ENCODE measurements around the gene SLC66A2.
A peak's percentile ranks its signal among the peaks of the same experiment; 100 is the strongest.

The SLC66A2 gene

DNA sequence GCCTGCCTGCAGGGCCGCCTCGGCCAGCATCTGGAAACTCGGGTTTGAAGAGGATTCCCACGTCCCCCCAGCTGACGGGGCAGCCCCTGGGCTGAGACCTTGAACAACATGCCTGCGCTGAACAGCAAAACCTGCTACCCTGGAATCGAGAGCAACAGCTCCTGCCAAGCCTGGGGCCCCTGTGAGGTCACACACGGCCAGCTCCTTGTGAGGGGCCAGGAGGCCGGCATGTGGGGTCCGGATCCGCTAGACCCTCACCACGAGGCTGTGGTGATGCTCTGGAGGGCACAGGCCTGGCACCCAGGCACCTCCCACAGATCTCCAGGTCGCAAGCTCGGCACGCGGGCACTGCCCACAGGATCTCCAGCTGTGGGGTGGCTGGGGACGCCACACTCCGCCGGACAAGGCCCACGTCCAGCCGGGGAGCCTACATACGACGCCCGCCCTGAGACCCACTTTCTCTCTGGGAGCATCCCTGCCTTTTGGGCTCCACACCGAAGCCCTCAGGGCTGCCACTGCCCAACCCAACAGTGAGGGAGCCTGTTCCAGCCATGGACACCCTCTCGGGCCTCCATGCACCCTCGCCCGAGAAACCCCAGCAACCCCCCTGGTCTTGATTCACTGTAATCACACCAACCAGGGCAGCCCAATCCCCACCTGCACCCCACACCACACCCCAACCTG lies 34.1 kb downstream of the SLC66A2 start:
- DNase-seq, result peak; percentile 16

DNA sequence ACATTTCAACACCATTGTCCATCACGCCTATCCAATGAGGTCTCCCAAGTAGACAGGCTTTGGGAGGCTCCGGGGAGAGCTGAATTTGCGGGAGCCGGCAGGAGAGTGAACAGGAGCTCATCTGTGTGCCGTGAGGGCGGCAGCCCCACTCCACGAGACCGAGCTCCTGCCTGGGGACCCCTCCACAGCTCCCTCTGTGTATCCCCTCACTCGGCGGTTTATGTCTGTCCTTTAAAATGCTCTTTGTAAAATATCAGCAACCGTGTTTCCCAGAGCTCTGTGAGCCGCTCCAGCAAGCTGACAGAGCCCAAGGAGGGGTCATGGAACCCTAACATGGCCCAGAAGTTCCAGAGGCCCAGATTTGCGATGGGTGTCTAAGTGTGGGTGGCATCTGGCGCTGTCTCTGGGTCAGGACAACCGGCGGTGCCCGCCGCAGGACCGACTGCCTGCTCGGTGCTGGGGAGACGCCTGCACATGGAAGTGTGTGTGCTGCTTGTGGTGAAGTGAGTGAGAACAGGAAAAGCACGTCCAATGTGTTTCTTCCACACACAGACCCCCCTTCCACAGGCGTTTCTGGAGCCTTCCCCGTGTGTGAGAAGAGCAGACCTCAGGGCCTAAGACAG lies 34.8 kb downstream of the SLC66A2 start:
- DNase-seq, result peak; percentile 13

DNA sequence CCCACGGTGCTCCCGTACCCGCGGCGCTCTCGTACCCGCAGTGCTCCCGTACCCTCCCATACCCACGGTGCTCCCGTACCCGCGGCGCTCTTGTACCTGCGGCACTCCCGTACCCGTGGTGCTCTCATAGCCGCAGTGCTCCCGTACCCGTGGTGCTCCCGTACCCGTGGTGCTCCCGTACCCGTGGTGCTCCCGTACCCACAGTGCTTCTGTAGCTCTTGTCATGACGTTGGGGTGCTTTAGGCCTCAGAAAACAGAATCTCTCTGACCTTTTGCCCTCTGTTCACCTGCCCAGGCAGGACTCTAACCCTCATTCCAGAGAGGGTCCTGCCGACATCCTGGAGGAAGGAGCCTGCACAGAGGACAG lies 35.3 kb downstream of the SLC66A2 start:
- DNase-seq, result peak; percentile 13

DNA sequence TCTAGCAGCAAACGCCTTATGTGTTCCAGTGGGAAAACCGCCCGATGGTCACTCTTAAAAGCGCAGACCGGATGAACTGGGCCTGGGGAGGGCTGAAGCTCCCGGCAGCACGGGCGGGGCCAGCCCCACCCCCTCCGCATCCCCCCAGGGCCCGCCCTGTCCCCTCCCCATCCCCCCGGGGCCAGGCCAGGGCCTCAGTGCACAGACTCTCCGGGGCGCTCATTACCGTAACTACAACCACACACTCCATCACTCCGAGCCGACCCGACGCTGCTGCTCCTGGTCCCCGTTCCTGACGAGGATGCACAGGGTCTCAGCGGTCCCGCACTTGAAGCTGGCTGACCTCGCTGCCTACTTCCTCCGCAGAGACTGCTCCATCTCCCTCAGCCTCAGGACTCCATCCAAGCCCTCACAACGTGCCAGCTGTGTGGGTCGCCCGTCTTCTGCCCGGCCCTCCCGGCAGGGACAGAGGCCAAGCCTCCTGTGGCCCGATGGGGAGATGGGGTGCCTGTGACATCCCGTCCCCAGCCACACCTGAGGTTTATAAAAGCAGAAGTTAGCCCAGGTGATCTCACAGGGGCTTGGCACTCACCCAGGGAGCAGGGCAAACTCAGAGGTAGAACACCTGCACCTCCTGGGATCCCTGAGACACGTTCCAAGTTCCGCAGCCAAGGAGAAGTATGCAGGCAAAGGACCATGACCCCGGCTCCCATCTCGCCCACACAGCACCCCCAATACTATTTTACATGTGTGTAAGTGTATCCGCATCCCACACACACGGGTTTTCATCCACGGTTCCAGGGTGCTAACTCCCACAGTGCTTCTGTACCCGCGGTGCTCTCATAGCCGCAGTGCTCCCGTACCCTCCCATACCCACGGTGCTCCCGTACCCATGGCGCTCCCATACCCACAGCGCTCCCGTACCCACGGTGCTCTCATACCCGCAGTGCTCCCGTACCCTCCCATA lies 36.0 kb downstream of the SLC66A2 start:
- peak; percentile 12 for DNase-seq

DNA sequence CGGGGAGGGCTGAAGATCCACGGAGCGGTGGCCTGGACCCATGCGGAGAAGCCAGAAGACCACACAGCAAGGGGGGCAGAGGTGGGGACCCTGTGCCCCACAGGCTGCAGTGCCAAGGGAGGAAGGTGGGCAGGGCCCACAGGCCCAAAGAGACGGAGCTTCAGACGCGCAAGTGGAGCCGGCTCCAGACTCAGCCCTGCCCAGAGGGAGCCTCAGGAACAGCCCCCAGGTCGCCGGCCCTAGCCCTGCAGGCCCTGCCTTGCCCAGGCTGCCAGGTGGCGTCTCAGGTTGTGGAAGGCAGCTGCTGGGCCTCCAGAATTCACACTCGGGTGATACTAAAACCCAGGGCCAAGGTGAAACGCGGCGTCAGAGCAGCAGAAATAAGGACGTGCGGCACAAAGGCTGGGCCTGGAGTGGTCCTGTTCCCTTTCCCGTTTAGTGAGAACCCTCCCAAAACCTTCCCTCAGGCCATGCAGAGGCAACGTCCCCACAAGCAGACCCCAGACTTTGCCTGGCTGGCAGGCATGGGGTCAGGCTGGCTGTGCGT lies 36.8 kb downstream of the SLC66A2 start:
- DNase-seq, result peak; percentile 16

DNA sequence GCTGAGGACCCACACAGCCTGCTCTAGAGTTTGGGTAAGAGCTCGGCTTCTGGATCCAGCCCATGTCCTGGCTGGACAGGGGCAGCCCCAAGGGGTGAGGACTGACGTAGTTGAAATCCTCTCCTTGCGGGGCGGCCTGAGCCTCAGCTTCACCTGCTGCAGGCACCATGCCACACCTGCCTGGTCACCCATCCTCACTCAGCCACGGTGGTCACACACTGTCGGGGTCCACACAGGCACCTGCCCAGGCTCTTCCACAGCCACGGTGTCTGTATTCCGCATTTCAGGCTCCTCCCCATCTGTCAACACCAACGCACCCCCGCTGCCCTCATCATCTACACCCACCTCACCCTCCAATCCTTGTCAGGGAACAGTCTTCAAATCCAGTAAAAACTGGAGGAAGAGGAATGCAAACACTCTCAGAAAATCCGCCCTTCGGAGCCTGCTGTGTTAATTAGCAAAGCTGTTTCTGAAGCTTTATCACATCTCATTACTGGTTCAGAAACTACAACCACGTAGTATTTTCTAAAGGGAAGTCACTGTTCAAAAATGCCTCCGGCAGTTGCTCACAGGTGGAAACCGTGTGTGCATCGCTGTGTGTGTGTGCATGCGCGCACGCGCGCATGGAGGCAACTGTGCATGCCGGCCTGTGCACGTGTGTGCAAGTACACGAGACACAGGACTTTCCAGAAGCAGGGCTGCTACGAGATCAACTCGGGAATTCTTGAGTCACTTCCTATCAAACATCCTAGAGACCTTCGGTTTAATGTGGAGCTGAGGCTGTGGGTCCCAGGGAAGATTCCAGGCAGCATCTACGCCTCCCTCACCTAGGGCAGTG lies 38.2 kb downstream of the SLC66A2 start:
- peak; percentile 16 for DNase-seq

DNA sequence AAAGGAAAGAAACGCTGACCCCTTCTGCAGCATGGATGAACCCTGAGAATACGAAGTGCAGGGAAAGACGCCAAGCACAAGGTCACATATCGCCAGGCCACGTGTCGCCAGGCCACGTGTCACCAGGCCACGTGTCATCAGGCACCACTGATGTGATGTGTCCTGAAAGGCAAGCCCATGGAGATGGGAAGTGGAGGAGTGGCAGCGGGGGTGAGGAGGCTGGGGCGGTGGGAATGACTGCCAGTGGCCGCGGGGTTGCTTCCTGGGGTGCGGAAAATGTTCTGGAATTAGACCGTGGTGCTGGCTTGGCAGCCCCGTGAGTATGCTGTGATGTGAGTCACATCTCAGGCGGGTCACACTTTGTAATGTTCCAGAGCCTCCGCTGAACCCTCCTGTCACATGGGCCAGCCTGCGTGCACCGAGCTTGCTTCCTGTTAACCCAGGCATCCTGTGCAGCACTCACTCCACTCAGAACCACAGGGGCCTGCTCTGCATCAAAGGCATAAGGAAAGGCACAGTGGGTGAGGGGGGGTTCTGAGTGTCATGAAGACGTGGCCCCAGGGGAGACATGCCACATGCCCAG lies 39.0 kb downstream of the SLC66A2 start:
- peak; percentile 40 for DNase-seq

DNA sequence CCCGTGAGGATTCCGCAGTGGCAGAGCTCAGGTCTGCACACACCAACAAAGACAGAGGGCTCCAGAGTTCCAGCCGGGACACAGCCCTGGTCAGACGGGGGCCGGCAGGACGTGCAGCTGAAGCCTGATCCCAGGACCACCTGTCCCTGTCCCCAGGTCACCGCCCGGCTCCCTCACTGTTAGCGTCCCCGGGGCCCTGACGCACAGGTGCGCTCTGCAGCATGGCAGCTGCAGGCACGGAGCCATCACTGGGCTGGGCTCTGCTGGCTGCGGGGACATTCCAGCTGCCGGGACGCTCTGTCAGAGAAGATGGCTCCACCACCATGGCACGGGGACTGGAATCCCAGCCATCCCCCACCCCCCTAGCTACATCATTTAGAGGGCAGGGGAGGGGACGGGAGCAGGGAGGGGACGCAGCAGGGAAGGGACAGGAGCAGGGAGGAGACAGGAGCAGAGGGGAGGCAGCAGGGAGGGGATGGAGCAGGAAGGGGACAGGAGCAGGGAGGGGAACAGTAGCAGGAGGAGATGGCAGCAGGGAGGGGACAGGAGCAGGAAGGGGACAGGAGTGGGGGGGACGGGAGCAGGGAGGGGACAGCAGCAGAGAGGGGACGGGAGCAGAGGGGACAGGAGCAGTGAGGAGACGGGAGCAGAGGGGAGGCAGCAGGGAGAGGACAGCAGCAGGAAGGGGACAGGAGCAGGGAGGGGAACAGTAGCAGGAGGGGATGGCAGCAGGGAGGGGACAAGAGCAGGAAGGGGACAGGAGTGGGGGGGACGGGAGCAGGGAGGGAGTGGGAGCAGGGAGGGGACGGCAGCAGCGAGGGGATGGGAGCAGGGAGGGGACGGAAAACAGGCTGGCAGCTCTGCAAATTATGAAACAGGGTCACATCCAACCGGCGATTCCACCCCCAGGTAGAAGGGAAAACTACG lies 39.8 kb downstream of the SLC66A2 start:
- DNase-seq, result peak; percentile 15

DNA sequence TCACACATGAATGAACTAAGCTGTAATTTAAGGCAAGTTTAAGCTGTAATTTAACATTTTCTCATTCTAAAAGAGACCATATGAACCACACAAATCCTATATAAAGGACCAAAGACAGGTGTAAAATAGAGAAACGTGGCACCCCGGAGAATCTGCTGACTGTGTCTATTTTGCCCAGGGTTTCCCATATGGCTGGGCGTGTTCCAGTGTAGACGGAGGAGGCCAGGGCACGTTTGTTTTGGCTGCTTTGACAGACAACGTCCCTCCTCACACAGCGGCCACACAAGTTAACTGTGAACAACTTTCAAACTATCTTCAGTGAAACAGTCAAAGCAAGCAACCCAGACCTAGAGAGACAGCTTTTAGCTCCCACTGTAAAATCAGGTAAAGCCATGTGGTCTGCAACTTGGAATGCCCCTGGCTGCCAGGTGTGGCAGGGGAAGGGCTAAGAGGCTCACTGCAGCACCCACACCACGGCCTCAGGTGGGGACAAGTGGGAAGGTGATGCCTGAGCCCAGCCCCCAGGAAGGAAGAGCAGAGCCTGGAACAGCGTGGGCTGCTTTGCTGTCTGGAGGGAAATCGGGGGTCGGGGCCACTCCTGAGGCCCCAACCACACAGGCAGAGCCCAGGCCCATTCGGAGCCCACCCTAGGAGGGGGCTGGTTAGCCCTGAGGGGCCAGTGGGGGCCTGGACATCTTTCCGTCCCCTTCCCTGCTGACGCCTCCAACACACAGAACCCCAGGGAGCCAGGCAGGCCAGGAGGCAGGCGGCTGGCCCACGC lies 40.7 kb downstream of the SLC66A2 start:
- DNase-seq, result peak; percentile 11

DNA sequence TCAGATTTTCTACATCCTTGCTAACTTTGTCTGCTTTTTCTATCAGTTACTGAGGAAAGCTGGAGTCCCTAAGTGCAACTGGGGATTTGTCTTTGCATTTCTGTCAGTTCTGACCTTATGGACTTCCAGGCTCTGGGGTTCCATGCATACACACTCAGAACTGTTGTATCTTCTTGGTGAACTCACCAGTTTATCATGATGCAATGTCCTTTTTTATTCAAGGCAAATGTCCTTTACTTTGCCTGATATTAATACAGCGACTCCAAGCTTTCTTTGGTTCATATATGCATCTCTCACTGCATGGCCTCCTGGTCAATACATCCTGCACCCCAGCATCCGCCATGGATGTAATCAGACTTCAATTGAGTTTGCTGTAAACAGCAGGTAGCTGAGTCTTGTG lies 44.7 kb downstream of the SLC66A2 start:
- DNase-seq, result no peak

DNA sequence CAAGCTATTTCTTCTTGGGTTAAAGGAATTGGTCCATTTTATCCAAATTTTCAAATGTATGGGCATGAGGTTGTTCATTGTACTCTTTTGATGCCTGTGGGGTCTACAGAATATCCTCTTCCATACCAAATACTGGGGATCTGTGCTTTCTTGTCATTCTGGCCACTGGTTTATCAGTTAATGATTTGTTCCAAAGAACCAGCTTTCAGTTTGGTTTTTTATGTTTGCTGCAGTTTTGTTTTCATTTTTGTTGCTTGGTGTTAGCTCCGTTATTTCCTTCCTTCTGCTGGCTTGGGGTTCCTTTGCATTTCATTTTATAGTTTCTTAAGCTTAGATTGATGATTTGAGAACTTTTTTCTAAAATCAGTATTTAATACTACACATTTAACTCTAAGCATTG lies 45.5 kb downstream of the SLC66A2 start:
- DNase-seq, result no peak

DNA sequence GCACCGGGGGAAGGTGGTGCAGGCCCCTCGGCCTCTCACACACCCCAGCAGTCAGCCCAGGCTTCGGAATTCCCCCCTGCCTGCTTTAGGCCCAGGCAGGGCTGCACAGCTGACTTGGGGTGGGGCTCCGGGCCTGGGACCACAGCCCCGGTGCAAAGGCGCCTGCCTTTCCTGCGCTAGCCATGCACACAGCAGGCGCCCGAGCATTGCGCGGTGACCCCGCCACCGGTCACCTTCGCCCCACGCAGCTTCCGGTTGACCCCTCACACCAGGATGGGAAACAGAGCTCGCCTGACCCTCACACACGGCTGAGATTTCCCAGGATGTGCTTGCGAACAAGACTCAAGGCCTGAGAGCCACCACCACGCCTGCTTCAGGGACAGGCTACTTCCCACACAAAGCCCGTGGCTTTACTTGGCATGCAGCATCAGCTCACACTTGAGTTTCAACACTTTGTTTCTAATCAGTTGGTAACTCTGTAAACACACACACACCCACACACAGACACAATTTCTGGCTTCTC lies 46.0 kb downstream of the SLC66A2 start:
- DNase-seq, result no peak

DNA sequence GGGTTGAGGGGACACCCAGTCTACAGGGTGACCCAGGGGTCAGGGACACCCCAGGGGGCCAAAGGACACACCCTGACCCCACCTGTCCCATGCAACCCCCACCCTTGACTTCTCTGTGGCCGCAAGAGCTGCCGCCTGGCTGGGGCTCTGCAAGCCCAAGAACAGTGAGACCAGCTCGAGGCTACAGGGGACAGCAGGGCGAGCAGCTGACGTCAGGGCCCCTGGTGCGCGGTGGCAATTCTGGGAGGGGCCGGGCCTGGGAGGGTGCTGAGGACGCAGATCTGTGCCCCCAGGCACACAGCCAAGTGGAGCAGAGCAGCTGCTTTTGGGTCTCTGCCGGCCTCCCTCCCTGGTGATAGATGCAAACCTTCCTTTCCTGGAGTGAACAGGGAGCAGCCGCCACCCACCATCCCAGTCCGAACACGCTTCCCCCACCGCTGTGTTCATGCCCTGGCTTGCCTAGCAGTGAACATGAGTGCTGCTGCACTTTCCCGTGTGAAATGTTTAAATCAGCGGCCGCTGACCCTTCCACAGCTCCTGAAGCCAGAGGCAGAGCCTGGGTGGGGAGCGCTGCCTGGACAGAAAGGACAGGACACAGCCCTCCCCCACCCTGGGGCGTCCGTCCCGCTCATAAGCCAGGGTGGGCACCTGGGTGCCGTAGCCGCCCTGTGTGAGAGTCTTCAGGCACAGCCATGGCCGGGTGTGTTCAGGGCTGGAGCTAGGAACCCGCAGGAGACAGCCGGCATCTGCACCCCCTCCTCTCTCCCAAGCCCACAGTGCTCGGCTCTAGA lies 46.9 kb downstream of the SLC66A2 start:
- DNase-seq, result no peak

DNA sequence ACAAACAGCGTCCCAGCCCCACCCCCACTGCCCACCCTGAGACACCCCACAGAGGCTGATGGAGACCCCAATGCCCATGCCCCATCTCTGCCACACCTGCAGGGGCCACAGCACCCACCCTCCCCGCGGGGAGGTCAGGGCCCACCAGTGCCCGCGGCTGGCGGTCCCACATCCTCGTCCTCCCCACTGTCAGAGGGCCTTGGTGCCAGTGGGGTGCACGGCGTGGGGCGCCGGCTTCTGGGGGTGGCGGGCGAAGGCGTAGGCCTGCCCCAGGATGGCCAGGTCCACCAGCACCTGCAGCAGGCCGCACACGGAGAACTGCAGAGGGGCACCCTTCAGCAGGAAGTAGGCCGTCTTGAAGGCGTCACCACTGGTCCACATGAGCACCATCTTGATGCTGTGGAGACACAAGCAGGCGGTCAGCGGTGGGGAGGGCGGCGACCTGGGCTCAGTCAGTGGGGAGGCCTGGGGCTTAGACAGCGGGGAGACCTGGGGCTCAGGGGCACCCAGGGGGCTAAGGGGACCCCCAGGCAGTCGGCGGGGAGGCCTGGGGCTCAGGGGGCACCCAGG lies 47.6 kb downstream of the SLC66A2 start:
- DNase-seq, result no peak

DNA sequence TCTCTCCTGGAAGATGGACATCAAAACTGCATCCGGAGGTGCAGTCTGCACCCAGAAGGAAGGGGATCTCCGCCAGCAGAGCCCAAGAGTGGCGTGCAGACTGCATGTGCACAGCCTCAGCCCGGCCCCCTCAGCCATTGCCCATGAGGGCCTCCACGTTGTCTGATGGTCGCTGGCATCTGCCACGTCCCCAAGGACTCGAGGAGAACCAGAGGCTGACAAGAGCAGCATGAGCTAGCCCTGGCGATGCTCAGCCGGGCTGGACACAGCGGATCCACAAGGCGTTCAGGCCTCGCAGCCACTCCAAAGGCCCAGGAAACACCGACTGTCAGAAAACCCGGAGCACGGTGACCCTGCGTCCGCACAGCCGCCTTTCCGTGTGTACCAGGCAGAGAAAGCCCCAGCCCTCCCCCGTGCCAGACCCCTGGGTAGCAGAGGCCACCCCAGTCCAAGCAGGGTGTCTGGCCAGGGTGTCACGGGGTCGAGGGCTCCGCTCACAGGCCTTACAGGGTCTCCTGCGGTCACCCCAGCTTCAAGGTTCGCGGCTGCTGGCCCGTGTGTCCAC lies 48.3 kb downstream of the SLC66A2 start:
- no peak for DNase-seq

DNA sequence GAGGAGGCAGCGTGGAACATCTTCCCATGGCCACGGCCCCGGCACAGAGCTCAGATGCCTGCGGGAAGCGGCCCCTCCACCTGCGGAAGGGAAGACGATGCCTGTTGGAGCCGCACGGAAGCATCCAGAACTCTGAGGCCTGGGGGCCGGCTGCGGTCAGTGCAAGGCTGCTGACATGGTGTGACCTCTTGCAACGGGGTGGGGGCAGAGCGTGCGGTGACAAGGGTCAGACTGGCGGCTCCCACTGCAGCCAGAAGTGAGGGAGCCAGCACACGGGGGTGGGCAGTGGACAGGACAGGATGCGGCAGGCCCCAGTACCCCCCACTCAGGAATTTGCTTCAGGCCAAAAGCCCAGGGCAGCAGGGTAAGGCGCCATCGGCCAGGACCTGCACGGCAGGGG lies 48.8 kb downstream of the SLC66A2 start:
- no peak for DNase-seq

DNA sequence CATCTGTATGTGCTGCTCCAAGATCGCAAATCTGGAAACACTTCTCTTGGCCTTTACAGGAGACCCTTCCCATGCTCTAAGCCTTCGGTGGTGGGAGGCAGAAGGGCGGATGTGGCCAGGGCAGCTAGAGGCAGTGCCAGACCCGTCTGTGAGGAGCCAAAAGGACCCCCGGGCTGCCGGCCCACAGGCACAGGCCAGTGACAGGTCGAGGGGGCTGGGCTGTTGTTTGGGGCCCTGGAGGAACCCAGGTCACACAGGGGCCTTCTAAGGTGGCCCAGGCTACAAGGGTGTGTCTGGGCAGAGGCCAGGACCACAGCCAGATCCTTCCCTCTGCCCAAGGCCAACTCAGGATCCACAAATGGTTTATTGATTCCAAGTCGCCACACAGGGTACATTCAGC lies 49.4 kb downstream of the SLC66A2 start:
- DNase-seq, result no peak

DNA sequence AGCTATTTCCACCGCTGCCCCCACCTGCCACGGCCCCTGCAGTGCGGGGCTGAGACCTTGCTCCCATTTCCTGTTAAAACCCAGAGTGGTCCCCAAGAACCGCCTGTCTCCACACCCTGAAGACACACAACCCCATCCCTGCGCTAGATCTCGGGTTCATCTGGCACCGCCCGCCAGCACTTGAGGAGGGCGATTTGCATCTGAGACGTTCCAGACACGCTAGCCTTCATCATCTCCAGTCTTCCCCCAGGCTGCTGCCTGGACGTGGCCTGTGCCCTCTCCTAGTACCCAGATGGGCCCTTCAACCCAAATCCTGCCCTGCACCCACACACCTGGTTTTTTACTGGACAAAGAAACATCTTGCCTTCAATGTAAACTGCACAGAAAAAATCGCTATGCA lies 49.8 kb downstream of the SLC66A2 start:
- DNase-seq, result no peak

Measured in CD4-positive, alpha-beta T cell treated with Interleukin-15 for 1 hour (primary cell).